ENCODE results near the gene NHSL1.

NHSL1 gene

GRCh38 chr6:138523347-138524210, 24.3 kb upstream of the NHSL1 start (continued):
- TF ChIP-seq ZNF76 (tag by site-specific recombination; IDR thresholded peaks at IDR 0.05; ENCODE audit: borderline replicate concordance, low read depth) (no peak), SCRT2 (tag by site-specific recombination; IDR thresholded peaks at IDR 0.05) (no peak), MZF1 (tag by site-specific recombination; IDR thresholded peaks at IDR 0.05; ENCODE audit: borderline replicate concordance) (no peak), ZBTB8A (tag by site-specific recombination; IDR thresholded peaks at IDR 0.05) (no peak)

GRCh38 chr6:138522611-138523010, 23.3 kb upstream of the NHSL1 start:
- POLR2A ChIA-PET, result interaction anchor here (1.9 kb wide), 1 partner anchor 119 kb away, joined by 4 read pairs; the partner anchor contains the start of gene HEBP2

GRCh38 chr6:138521790-138522189, 22.5 kb upstream of the NHSL1 start:
- H3K4me3 ChIP-seq (ENCODE audit: low read depth, low read length), result no peak overlapping the region

More at GRCh38 chr6:138522611-138523010, 23.3 kb upstream of the NHSL1 start:
- no peak for TF ChIP-seq ZFHX2 (tag by site-specific recombination; conservative IDR thresholded peaks at IDR 0.05)
- TF ChIP-seq ZXDB (tag by site-specific recombination; IDR thresholded peaks at IDR 0.05), result no peak
- TF ChIP-seq ZNF416 (tag by site-specific recombination; IDR thresholded peaks at IDR 0.05), result no peak
- no peak for TF ChIP-seq ZFP41 (tag by site-specific recombination; IDR thresholded peaks at IDR 0.05; ENCODE audit: borderline replicate concordance)
- TF ChIP-seq ATF2 (tag by site-specific recombination; IDR thresholded peaks at IDR 0.05; ENCODE audit: low read depth), result no peak
- no peak for TF ChIP-seq ZNF768 (tag by site-specific recombination; IDR thresholded peaks at IDR 0.05)
- no peak for TF ChIP-seq ZNF112 (tag by site-specific recombination; IDR thresholded peaks at IDR 0.05)
- TF ChIP-seq ZNF175 (tag by site-specific recombination; IDR thresholded peaks at IDR 0.05), result no peak
- TF ChIP-seq ZNF350 (tag by site-specific recombination; IDR thresholded peaks at IDR 0.05), result no peak
- no peak for TF ChIP-seq SP2 (tag by site-specific recombination; IDR thresholded peaks at IDR 0.05)
- TF ChIP-seq ZNF48 (tag by site-specific recombination; IDR thresholded peaks at IDR 0.05), result no peak
- no peak for TF ChIP-seq ZNF146 (tag by site-specific recombination; IDR thresholded peaks at IDR 0.05)
- no peak for TF ChIP-seq ZNF202 (tag by site-specific recombination; IDR thresholded peaks at IDR 0.05; ENCODE audit: borderline replicate concordance)
- no peak for TF ChIP-seq TCF7L2 (IDR thresholded peaks at IDR 0.05; ENCODE audit: borderline replicate concordance, low read depth, low read length)
- no peak for TF ChIP-seq ZNF26 (tag by site-specific recombination; IDR thresholded peaks at IDR 0.05)
- TF ChIP-seq ZNF184 (tag by site-specific recombination; IDR thresholded peaks at IDR 0.05), result no peak
- no peak for TF ChIP-seq PBX3 (CRISPR knock-in tag; IDR thresholded peaks at IDR 0.05)
- TF ChIP-seq ZSCAN30 (tag by site-specific recombination; IDR thresholded peaks at IDR 0.05), result no peak
- H3K4me3 ChIP-seq (ENCODE audit: low read depth, low read length), result no peak overlapping the region
- H3K36me3 ChIP-seq (ENCODE audit: control insufficient read depth in 2 of 2, insufficient read depth in 1 of 2, low read length in 2 of 2), result no peaks in the 10 kb centered on the region
- H3K27ac ChIP-seq (ENCODE audit: extremely low read depth, low read depth, low read length), result no peak overlapping the region
- H3K9me3 ChIP-seq (ENCODE audit: control insufficient read depth, insufficient read depth, low read depth, low read length), result no peaks in the 10 kb centered on the region
- peaks cover 15% of the 10 kb centered on the region for H3K4me1 ChIP-seq (ENCODE audit: control insufficient read depth, insufficient read depth, low read length)
- CTCF ChIA-PET, result interaction anchor here (0.5 to 2.4 kb wide), 4 partner anchors 13 to 94 kb away, joined by 3 to 12 read pairs (median 3); no protein-coding TSS in a partner anchor

More at GRCh38 chr6:138521790-138522189, 22.5 kb upstream of the NHSL1 start:
- TF ChIP-seq ZSCAN16 (tag by site-specific recombination; IDR thresholded peaks at IDR 0.05) (no peak), ZNF140 (tag by site-specific recombination; IDR thresholded peaks at IDR 0.05) (no peak), SP7 (tag by site-specific recombination; IDR thresholded peaks at IDR 0.05) (no peak), GFI1B (tag by site-specific recombination; IDR thresholded peaks at IDR 0.05) (no peak), ZNF677 (tag by site-specific recombination; IDR thresholded peaks at IDR 0.05) (no peak), HOXA7 (CRISPR knock-in tag; IDR thresholded peaks at IDR 0.05; ENCODE audit: borderline replicate concordance) (no peak), KLF7 (tag by site-specific recombination; IDR thresholded peaks at IDR 0.05; ENCODE audit: borderline replicate concordance) (no peak), ZNF629 (tag by site-specific recombination; IDR thresholded peaks at IDR 0.05) (no peak), ZNF560 (tag by site-specific recombination; IDR thresholded peaks at IDR 0.05; ENCODE audit: borderline replicate concordance) (no peak), ZNF302 (tag by site-specific recombination; IDR thresholded peaks at IDR 0.05; ENCODE audit: low read depth) (no peak)
- ChIA-PET CTCF (interaction anchor here (1.0 to 3.7 kb wide), 4 partner anchors 12 to 67 kb away, joined by 3 to 24 read pairs (median 9); no protein-coding TSS in a partner anchor), POLR2A (no interaction called here)
- peaks cover 7% of the 10 kb centered on the region; the same call in 1 of the 2 replicates for H3K4me1 ChIP-seq (ENCODE audit: control insufficient read depth, insufficient read depth, low read length)
- no peak overlapping the region for H3K27ac ChIP-seq (ENCODE audit: extremely low read depth, low read depth, low read length)
- no peaks in the 10 kb centered on the region for H3K9me3 ChIP-seq (ENCODE audit: control insufficient read depth, insufficient read depth, low read depth, low read length)
- H3K36me3 ChIP-seq (ENCODE audit: control insufficient read depth in 2 of 2, insufficient read depth in 1 of 2, low read length in 2 of 2), result no peaks in the 10 kb centered on the region
